GM21717 (cell line): Measurements from ENCODE around the gene TPH2.
A peak's percentile ranks its signal among the peaks of the same experiment; 100 is the strongest.

Source experiments
- ATAC-seq: cut with Tn5 transposase; IDR thresholded peaks from one replicate; pipeline ENCODE4 v1.9.1; 2021; ENCODE audit warnings: mild to moderate bottlenecking, moderate library complexity; ENCODE audit not compliant: unreplicated experiment

TPH2 gene

DNA sequence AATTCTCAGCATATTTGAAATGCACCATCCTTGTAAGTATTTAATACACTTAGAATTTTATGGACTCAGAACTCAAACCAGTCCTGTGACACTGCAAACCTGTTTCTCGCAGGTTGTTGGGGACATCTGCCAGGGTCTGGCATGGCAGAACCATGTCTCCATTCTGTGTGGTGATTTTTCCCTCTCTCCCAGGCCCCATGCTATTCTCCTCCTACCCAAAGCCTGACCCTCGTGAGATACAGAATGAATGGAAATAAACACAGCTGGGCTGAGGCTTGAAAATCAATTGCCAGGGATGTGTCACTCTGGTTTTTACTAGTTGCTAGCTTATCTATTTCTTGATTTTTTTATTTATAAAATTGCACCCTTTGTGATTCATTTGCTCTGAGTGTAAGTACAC lies 19.8 kb downstream of the TPH2 start:
- no peak for ATAC-seq

DNA sequence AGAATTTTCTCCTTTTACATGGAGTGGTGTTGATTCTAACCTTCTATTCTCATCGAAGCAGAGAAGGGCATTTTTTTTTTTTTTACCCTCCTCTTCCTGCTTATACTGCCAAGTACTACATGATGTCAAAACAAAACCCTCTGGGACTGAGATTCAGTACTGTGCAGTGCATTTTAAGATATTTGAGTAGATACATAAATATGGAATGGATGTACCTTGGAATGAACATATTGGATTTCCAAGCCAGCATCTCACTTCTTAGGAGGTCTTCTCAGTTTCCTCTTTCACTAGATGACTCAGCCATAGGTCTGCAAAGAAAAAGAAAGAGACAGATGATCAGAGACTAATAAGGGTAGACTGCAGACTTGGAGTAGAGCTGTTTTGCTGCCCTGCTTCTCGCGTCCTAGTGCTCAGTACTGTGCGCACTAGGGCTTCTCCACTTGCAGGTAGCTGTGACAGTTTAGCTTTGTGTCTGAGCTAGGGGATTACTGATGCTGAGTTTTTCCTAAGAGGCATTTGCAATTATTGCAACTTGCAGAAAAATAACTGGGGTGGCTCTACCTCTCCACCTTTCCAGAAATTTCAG lies 20.4 kb downstream of the TPH2 start:
- ATAC-seq: no peak

- ATAC-seq: no peak
Measured at GRCh38 chr12:71967211-71967610, 28.6 kb downstream of the TPH2 start.

DNA sequence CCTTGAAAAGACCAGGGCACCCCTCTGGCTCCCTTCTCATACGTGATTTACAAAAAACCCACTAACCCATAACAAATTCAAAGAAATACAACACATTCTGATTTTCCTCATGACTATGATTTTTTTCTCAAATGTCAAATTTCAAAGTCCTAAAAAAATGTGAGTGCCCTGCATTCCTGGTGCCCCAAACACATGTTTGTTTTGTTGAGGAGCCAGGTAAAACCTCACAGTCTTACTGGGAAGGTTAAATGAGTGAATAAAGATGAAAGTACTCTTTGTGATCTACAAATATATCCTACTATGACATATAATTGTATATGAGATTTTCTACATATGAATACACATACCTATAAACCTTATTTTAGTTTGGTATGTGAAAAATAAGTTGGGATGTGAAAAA lies 30.7 kb downstream of the TPH2 start:
- ATAC-seq: no peak

GRCh38 chr12:71970031-71970430 lies 31.4 kb downstream of the TPH2 start:
- no peak for ATAC-seq

DNA sequence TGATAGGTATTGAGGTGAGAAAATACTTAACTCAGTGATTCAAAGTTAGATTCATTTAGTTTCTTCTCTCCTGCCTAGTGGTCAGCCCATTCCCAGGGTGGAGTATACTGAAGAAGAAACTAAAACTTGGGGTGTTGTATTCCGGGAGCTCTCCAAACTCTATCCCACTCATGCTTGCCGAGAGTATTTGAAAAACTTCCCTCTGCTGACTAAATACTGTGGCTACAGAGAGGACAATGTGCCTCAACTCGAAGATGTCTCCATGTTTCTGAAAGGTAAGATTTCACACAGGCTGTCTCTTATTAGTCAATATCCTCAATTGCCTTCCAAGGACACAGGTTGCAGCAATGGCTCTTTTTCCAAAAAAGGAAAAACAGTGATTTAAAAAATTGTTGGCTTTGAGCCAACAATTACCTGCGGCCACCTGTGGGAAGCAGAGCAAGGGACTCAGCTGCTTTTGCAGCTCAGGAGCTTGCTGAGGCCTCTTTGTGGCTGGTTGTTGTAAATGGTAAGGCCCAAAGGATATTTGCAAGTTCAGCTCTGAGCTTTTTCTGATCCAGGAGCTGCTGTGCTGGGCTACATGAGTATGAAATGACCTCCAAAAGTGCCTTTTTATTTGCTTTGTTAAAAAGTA lies 33.9 kb downstream of the TPH2 start:
- no peak for ATAC-seq

- no peak for ATAC-seq
Measured at GRCh38 chr12:71973687-71974086, 35.0 kb downstream of the TPH2 start.

GRCh38 chr12:71980538-71980937 lies 41.9 kb downstream of the TPH2 start:
- ATAC-seq: no peak

DNA sequence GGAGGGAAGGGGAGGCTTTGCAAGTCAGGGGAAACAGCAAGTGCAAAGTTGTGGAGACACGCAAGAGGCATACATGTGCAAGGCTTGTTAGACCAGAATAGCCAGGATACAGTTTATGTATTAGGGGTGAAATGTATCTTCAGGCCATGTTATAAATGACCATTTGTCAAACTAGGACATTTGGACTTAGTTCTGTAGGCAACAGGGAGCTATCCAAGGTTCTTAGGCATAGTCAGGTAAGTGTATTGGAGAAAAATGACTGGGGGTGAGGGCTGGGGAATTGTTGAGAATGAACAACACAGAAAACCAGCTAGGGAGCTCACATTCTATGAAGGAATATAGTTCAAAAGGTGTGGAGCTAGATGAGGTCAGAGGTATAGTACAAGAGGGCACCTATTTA lies 42.5 kb downstream of the TPH2 start:
- no peak for ATAC-seq

DNA sequence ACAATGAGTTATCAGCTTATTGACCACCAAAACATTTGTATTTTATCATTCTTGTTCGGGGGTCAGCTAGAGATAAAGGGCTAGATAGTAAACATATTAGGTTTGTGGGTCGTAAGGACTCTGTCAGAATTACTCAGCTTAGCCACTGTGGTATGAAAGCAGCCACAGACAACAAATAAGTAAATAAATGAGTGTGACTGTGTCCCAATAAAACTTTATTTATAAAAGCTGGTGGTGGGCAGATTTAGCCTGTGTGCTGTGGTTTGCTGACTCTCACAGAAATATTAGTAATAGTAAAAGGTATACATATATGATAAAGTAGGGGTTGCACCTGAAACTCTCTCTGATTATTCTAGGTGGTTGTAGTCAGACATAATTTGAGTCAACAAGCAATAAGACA lies 56.1 kb downstream of the TPH2 start:
- no peak for ATAC-seq

DNA sequence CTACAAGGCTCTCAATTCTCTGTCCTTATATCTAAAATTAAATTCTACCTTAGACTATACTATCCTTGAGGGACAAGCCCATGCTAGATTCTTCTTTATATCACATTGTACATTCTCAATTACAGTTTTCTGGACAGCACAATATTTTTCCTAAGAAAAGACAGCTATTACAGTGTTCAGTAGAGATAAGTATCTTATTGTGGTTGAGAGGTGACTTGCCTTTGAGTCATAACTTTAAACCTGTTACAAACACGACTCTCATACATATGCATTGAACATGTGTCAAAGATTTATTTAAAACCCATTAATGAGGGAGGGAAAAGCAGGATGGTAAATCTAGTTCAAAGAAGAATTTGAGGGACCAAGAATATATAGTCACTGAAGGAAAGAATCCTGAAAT lies 61.1 kb downstream of the TPH2 start:
- no peak for ATAC-seq

DNA sequence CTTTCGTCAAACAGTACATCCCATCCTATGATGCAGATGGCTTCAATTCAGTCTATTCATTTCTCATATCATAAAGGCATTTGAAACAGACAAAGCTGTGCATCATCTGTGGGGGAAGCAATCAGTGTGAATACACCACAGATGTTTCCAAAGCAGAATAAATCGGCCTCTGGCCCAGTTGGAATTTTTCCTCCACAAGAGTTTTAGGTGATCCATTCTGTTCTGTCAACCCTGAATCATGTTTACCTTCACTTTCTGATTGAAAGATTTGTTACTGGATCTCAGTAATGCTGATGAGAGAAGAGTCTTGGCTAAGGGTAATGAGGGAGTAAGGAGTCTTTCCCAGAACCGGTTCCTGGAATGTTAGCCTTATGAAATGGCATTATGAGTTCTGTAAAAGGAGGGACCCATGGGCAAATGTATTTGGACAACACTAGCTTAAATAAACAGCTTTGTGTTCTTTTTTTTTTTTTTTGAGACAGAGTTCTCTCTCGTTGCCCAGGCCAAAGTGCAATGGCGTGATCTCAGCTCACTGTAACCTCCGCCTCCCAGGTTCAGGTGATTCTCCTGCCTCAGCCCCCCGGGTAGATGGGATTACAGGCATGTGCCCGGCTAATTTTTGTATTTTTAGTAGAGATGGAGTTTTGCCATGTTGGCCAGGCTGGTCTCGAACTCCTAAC lies 62.5 kb downstream of the TPH2 start:
- no peak for ATAC-seq

DNA sequence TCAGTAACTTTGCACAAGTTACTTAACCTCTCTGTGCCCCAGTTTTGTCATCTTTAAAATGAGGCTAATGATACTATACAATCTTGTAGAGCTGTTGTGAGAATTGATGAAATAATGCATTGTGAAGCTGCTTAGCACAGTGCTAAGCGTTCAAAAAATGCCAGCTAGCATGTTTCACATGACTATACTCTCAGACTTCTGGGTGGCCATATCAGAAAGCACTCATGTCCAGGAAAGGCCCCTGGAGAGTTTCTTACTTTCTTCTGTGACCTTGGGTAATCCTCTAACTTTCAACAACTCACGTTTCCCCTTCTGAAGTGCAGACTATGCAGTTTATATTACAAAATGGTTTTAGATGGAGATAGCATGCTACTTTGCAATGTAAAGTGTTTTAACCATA lies 68.1 kb downstream of the TPH2 start:
- no peak for ATAC-seq

DNA sequence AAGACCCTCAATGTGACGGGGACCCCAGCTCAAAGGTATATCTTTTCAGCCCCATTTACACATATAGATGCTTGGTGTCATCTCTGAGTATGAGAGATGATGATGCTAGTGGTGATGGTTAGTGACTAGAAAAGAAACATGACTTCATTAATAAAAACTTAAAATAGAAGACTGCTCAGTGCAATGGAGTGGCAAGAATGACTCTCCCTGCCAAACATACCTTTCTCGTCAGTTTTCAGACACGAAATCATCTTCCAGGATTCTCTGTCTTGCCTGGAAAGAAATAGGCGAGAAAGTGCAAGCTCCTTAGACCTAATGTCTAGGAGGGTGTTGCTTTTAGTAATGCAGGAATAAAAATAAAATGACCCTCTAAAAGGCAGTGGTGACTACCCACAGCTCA lies 71.7 kb downstream of the TPH2 start:
- ATAC-seq: no peak

DNA sequence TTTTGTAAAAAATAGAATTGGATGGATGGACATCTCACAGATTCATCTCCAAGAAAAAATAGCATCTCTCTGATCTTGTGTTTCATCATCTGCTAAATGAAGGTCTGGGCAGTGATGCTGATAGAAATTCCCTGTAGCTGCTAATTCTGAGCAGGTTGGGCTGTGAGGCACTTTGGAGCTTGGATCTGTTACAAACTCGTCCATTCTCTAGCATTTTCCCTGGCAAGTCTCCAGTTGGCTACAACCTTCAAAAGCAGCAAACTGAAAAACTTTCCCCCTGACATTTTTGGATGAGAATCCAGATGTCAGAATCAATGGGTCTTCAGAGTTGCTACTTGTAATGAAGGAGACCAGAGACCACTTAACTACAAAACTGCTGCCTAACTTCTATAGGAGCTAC lies 72.7 kb downstream of the TPH2 start:
- ATAC-seq: no peak

- no peak for ATAC-seq
Measured at GRCh38 chr12:72012874-72013273, 74.2 kb downstream of the TPH2 start.

DNA sequence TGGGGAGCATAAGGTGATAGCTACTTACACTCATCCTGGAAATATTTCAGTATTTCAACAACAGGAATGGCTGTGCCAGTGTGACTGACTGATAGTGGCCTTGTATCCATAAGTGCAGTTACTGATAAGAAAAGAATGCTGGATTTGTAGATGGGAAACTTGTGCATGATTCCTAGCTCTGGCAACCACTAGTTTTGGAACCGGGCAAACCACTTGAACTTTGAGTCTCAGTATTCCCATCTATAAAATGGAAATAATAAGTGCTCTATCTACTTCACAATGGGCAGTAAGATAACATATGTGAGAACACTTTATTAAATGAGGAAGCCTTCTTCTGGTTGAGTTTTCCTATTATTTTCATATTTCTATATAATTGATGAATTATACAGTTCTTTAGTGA lies 77.2 kb downstream of the TPH2 start:
- no peak for ATAC-seq

- ATAC-seq: peak; percentile 97
Measured at GRCh38 chr12:72017054-72017651, 78.5 kb downstream of the TPH2 start.

GRCh38 chr12:72018036-72018435 lies 79.4 kb downstream of the TPH2 start:
- ATAC-seq: no peak

- ATAC-seq: no peak
Measured at GRCh38 chr12:72024613-72025012, 86.0 kb downstream of the TPH2 start.

DNA sequence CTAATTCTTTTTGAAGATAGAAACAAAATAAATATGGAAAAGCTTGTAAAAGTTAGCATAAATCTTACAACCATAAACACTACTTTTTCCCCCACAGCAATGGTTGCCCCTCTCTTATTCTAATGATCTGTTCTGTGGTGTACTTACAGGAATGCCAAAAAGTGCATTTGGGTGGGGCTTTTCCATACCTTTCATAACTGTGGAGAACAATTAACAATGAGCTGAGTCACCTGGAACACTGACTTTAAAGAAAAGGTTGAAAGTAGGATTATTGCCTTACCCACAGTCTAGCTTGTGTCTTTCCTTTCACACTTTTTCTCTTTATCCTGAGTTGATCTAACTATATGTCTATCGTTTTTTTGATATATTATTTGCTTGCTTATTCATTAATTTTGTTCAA lies 86.9 kb downstream of the TPH2 start:
- ATAC-seq: no peak

DNA sequence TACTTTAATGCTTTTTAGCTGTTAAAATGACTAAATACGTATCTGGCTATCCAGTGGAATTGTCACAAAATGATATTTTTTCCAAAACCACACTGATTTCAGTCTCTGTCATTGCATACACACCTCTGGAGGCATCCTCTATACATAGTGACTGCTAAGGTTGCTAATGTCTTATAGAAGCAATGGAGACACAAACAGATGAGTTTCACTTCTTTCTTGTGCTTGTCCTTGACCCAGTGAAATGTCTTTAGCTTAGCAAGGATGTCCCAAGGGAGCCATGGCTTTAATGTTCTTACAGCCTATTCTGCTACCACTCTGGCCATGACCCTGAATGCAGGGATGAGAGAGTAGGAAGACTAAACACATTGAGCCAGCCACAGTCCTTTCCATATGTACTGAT lies 90.3 kb downstream of the TPH2 start:
- no peak for ATAC-seq
